ENCODE data around the gene ZFP92.

- TF ChIP-seq CTCF (IDR thresholded peaks at IDR 0.05; ENCODE audit: borderline replicate concordance, extremely low read depth, low read length, poor library complexity, severe bottlenecking): no peak
- TF ChIP-seq EZH2 (IDR thresholded peaks at IDR 0.05; ENCODE audit: borderline replicate concordance, low read depth, low read length, severe bottlenecking): no peak
Observed at GRCh38 chrX:153456704-153457103, 45.4 kb downstream of the ZFP92 start.
